Mucosa of gallbladder (tissue), 1 donor: ENCODE results near the gene LMOD2. TPM values are rescaled to one million over a fixed set of nuclear protein-coding genes. Genes with fewer than 3 reads are reported as not detected.

ENCODE experiments used
- DNase-seq: peaks from one replicate; pipeline ENCODE4 v3.0.0-alpha.2; 2020; ENCODE audit warnings: low spot score
- total RNA-seq: library from RNA; stranded (reverse); gene quantifications from one replicate; pipeline ENCODE4 v1.2.1, GENCODE V29; 2021
- donor health status: DM: no; HTN: no; CAD: no.

Gene LMOD2
- total RNA-seq, 1 donor from 2014 or later: not detected

DNA sequence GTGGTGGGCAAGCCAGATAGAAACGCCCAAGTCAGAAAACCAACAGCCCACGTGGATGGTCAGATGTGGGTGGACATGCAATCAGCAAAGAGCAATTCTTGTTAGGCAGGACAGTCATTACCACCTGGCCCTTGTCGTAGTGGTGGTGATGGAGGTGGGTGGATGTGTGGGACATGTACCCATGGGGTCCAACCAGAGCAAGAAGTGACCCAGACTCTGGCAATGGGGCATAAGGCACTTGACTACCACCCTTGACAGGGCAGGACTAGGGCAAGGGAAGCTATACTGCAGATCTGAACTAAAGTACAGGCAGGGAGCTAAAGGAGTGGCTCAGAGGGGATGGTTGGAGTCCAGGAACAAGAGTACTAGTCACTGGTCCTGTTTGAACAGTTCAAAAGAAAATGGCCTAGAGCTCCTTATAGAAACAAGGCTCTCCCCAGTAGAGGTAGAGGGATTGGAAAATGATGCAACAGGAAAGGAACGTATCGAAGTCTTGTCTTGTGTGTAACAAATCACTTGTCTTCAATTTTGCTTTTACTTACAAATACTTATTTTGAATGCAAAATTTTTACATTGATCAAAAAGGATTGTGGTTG lies 17.6 kb downstream of the LMOD2 start:
- no peak for DNase-seq

DNA sequence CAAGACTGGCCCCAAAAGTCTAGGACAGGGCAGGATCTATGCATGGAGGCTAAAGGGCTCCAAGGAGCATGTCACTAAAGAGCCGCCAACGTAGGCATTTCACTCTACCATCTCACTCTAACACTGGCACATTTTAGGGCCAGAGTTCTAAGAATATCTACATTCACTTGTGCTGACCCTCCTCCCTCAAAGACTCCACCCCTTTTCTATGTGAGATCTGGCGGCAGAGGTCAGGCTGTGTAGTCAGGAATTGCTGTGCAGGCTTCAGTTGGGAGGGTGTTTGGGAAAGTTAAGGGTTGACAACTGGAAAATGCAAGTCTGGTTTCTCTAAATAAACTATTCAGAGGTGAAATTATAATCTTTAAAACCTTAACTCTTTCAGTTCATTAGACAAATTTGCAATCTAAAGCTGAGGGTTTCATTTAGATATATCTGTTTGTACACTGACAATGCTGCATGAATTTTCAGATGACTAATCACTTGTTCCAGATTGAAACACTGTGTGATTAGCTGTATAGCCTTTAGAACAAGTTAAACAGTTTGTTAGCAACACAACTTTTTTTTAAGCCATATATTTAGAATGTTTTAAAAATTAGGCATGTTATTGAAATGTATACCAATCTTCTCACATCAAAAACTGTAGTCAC lies 18.2 kb downstream of the LMOD2 start:
- no peak for DNase-seq

DNA sequence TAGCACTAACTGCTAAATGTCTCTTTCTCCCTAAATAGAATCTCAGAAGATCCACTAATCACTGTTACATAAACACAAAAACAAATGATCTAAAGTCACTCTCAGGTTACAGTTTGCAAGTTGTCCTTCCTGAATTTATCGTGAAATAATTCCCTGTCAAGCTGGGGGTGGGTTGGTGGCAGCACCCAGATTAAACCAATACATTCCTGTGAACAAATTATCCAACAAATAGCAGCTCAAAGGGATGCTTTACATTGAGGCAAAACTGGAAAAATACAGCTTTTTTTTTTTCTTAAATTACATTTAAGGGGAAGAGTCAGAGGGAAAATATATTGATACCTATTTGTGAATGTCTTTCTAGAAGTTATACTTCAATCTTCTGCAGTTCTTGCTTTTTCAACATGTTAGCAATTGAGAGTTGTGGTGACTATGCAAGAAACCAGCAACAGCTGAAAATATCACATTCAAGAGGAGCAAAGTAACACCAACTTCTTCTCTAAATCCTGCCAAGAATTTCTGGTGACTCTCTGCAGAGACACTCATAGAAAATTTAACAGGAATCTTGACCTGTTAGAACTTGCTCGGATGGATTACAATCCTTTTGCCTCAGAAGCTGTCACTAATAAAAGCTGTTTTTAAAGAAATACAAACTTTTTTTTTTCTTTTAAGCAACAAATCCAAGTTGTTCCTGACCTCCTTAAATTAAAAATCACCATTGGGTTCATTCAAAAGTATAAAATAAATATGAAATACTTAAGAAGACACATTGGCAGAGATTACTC lies 18.9 kb downstream of the LMOD2 start:
- no peak for DNase-seq

DNA sequence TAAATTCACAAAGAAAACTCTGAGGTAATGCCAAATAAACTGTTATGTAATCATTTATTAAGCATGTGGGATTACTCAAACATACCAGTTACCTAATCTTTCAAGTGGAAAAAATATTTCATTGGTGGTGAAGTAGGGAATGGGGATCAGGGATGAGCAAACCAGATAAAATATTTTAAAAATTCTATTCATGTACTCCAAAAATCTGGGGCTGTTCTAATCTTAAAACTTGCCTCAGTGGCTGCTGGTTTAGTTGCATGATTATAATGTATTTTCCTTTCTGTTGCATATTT lies 19.5 kb downstream of the LMOD2 start:
- no peak for DNase-seq

DNA sequence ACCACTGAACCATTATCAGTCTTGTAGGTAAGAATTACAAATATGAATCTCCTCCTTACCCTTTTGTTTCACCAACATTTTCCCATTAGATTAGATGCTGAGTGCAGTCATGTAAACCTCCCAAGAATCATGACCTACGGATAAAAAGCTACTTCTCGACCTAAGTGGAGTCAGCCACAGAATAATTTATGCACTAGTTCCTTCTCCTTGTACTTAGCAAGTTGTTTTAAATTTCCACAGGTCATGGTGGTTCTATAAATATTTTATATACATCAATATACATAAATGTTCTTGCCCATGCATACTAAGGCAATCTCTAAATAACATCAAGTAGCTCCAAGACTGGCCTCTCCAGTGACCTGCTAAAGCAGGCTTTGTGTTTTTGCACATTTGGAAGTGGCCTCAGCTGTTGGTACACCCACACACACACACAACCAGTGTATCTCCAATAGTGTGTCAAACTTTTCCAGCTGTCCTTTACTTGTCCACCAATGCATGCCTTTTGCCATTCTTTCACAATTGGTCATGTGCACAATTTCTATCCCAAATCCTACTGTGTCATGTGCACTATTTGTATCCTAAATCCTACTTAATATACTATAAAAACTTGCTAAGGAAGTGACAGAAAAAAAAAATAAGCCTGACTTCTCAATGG lies 21.5 kb downstream of the LMOD2 start:
- no peak for DNase-seq

DNA sequence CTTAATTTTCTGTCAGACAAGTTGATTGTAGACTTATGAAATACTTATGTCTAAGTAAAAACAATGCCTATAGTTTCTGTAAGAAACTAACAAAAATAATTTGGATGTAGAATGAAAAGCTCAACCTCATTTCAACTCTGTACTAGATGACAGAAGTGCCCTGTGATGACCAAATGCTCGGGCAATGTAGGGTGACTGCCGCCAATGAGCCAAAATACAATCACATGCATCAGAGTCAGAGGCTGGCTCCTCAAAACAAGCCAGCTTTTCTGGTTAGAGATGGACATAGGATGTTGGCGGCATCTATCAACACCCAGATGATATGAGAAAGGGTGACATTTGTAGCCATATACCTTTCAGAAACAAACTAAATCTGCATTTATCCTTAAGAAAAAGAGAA lies 23.9 kb downstream of the LMOD2 start:
- no peak for DNase-seq

DNA sequence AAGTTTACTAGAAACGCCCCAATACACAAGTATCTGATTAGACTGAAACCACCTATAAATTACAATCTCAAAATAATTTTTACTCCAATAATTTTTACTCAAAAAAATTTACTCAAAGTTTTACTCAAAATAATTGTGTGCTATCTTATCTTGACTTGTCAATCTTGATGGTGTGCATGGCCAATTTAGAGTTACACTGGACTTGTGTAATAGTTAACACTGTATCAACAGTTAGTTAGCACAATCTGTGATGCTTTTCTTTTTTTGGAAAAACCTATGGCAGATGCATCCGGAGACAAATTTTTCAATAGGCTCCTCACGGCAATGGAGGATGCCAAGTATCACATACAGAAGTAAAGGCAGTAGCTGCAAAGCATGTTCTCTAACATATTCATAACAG lies 24.9 kb downstream of the LMOD2 start:
- DNase-seq: no peak

DNA sequence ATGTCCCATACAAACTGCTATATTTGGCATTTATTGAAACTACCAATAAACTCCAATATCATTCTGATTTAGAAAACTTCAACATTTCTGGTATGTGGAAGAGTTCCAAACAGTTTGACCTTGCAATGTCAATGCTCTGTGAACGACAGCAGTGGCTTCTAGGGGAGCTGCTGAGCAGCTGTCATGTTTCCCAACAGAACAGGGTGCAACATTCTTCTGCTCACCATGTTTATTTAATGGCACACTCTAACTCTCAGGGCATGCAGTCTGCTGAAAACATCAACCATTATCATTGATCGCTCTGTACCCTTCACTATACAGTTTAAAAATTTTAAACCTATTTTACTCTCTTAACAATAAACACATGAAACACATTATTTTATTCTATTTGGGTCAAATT lies 25.9 kb downstream of the LMOD2 start:
- no peak for DNase-seq

DNA sequence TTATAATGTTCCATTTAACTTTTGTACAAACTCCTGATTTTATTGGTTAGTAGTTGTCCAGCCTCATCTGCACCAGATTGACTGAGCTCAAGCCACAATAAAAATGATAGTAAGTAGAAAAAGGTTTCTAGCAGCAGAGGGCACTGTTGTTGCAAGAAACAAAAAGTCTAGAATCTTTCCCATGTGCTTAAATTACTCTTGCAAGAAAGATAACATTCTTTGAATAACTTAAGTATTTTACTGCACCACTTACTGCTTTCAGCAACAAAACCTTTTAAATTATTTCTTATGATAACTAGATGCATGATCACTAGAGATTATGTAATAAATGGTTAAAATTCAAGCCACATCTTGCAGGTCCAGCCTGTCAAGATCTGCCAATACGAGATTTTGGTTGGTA lies 27.0 kb downstream of the LMOD2 start:
- no peak for DNase-seq

DNA sequence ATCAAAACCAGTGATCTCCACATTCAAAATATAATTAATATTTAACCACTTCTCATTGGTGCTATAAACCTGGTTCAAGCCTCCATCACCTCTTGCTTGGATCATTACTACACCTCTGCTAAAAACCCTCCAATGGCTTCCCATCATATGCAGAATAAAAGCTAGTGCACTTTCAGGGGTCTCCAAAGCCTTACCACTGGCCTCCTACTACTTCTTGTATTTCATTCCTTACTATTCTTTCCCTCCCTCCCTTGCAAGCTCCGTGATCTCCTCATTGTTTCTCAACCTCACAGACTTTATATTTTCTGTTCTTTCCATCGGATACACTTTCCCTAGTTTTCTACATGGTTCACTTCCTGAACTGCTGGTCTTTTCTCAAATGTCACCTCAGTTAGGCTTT lies 31.5 kb downstream of the LMOD2 start:
- no peak for DNase-seq

DNA sequence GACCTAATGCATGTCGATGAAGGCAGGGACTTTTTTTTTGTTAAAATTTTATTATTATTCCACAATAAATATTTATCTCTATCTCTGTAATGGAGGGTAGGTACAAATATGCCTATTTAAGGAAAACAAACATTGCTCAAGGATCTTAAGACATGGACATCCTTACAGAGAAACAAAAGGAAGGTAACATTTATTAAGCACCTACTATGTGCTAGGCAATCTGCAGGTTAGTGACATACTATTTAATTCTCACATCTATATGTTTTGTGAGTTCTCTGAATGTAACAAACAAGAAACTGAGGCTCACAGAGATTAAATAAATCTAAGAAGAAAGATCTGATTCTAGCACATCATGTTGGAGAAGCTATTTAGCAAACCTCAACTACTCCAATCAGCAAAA lies 32.1 kb downstream of the LMOD2 start:
- DNase-seq: no peak

DNA sequence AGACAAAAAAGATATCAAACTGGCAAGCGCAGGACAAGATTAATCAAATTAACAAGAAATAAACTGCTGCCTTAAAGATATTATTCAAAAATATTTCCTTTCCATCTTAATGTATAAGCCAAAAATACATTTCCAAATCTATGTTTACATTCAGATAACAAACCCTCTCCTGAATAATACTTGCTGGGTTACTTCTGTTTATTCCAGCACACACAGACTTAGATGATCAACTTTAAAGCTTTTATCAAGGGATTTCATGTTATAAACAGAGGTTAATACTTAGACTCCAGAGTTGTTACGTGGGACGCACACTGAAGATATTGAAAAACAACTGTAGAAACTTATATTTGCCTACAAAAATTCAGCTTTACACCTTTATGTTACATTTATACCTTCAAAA lies 33.6 kb downstream of the LMOD2 start:
- DNase-seq: no peak

DNA sequence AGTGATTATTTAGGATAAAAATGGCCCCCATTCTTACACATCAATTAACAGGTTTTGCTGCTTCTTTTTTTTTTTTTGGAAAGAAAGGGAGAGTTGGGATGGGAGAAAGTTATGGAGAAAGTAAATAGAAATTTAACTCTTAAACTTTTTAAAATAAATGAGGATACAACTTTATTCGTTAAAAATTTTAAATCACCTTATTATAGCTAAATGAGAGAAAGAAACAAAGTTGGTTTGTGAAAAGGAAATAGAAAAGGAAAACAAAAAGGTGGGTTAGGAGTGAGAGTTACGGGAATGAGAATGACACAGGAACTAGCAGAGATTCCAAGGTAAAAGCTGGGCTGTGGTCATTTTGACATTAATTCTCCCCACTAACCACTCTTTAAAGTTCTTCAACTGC lies 34.9 kb downstream of the LMOD2 start:
- DNase-seq: no peak

DNA sequence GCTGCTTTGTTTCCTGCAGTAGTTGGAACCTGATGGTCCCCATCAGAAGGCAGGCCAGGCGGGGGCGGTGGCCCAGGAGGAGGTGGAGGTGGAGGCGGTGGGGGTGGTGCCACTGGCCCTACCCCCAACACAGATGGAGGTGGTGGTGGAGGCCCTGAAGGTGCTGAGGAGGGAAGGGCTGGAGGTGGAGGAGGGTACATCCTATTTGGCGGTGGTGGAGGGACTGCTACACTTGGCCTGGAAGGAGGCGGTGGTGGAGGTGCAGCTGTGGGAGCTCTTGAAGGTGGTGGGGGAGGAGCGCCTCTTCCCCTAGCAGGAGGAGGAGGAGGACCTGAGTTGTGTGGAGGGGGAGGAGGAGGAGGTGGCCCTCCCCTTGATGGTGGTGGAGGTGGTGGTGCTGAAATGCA lies 36.8 kb downstream of the LMOD2 start:
- no peak for DNase-seq

DNA sequence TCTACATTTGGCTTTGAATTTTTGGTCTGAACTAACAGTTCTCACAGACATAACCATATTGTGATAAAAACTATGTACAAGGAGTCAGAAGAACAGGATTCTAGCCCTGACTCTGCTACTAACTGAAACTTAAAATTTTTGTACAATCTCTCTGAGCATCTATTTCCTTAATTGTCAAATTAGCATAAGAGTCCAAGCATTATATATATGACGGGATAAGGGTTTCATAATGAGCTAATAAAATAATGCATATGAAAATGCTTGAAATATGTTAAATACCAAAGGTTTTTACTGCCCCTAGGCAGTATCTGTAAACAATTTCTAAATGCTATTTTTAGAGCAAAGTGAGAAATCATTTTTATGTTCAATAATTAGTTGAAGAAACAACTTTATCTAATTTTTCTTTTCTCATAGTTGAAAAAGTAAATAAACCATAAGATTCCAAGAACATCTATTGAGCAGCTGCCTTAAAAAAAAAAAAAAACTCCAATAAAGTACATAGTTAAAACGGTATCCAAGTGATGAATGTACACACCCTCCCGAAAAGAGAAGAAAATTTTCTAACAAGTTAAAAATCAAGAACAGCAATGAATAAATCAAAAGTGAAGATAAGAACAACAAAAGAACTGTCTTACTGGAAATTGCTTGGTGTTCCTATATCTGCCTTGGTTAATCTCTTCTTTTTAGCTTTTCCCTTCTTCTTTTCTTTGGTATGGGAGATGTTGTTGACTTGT lies 40.4 kb downstream of the LMOD2 start:
- no peak for DNase-seq

DNA sequence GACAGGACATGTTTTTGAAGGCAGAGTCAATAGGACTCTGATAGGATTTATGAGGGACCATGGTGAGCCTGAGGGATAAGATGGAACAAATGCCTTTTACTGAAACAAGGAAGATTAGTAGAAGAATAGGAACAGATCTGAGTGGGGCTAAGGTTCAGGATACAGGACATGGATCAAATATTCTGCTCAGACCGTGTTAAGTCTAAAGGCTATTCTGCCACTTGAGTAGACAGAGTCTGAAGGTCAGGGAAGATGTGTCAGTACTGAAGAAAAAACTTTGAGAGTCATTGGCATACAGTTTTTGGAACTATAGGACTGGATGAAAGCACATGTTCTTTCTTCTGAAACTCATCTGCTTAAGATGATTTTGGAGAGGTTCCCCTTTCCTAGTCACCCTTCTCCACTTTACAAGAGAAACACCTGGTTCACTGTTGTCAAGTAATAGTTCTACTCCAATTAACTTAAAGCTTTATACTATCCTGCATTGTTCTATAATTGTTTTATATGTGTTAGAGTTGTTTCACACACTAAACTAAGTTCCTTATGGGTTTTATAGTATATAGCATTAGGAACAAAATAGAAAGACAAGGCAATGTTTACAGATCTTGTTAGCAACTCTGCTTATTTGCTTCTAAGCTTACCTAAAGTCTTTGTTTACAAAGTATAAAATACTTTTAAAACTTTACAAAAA lies 49.7 kb downstream of the LMOD2 start:
- no peak for DNase-seq

DNA sequence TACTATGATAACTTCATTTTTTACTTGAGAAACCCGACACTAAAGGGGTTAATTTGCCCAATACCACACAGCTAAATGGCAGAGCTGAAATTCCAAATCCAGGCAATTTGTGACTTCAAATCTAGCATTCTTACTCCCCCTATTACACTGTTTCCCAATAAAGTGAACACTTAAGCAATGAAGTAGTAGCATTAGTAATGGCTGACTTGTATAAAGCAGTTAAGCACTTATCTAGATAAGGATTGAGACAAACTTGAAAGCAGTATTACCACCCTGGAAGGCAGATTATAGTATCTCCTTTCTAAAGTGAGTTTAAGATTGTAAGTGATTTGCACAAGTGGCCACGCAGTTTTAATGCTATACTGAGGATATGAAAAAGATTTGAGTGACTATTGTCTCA lies 53.9 kb downstream of the LMOD2 start:
- DNase-seq: no peak

DNA sequence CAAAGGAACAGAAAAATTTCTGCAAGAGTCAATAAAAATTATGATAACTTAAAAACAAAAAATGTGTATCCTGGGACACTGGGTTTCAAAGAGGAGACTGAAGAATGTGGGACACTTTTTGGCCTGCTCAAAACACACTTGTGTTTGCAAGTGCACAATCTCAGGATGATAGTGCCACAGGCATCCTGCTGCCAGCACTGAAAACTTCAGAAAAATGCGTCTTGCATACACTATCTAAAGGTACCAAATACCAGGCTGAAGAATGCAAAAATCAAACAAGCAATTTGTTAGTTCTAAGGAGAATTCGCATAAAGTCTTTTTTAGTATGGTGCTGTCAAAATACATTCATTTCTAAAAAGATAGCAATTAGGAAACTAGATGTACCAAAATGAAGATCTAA lies 55.0 kb downstream of the LMOD2 start:
- no peak for DNase-seq

DNA sequence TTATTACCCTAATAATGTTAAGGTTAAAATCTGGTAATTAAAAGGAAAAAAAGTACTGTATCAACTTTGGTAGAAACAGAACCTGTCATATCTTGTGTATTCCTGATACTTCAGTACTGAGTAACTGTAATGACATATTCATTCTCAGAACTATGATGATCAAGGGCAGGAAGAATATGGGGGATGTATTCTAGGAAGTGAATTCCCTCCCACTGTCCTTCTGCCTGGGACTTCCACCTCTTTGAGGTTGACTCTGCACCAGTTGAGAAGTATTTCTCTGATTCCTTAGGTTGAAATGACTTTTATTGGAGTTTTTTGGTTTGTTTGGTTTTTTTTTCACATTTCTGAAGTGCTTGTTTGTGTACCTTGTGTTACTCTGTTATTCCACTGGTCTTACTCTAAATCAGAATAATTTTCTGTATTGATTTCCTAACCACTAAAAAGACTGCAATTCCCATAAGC lies 56.2 kb downstream of the LMOD2 start:
- DNase-seq: no peak

DNA sequence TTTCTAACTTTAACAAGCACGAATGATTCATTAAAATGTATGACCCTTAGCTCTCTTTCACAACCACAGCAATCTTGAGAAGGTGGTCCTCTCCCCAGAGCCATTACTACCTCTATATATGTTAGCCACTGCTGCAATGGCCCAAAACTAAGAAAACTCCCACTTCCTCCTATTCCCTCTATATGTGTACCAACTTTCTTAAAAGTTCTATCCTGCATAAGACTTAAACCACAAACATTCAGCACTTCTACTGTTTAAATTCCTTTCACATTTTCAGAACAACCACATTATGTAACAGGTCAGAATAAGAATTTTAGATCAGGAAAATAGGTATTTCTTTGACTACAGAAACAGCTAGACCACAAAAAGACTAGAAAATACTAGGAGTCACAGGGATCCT lies 57.0 kb downstream of the LMOD2 start:
- DNase-seq: no peak
